Spinal cord (tissue), 10 donors: Measurements from ENCODE around the gene TIMM17B. TPM values are rescaled to one million over a fixed set of nuclear protein-coding genes. Genes with fewer than 3 reads are reported as not detected.
A peak's percentile ranks its signal among the peaks of the same experiment; 100 is the strongest.

Experiments
- DNase-seq, 6 donors: peaks; one replicate each; pipeline versions ENCODE4 v3.0.0 to v3.0.0-alpha.2; 2013 to 2015; ENCODE audit warnings: low spot score in 6 of 6, low read depth in 4 of 6
- H3K27ac ChIP-seq: one replicate; pipeline ENCODE4 v1.5.1; 2013; ENCODE audit warnings: low read depth, low read length, control low read depth
- H3K27me3 ChIP-seq: one replicate; pipeline ENCODE4 v1.6.1; 2013; ENCODE audit warnings: low read length; ENCODE audit not compliant: control insufficient read depth, insufficient read depth
- H3K36me3 ChIP-seq: one replicate; pipeline ENCODE4 v1.6.1; 2013; ENCODE audit warnings: low read length; ENCODE audit not compliant: control insufficient read depth, insufficient read depth
- H3K4me1 ChIP-seq: one replicate; pipeline ENCODE4 v1.6.1; 2013; ENCODE audit warnings: low read length; ENCODE audit not compliant: control insufficient read depth, insufficient read depth
- H3K4me3 ChIP-seq: one replicate; pipeline ENCODE4 v1.5.1; 2013; ENCODE audit warnings: low read depth, low read length, control low read depth
- H3K9me3 ChIP-seq: one replicate; pipeline ENCODE4 v1.6.1; 2013; ENCODE audit warnings: low read length; ENCODE audit not compliant: control insufficient read depth, insufficient read depth
- WGBS: methylation state at CpG from one replicate; pipeline ENCODE4 v1.1.5; 2013; ENCODE audit warnings: missing lambda C conversion rate; ENCODE audit not compliant: insufficient coverage; 5-methylcytosine and 5-hydroxymethylcytosine counted together
- polyA plus RNA-seq, 2 donors: library from polyadenylated mRNA; unstranded; fragments of 120-200 nt; gene quantifications; one replicate each; pipeline ENCODE4 v1.2.1, GENCODE V29; 2013; ENCODE audit not compliant: insufficient read length in 2 of 2
- total RNA-seq, 2 donors: library from RNA; depleted of rRNA in 1 of 2; stranded (reverse); fragments of 120-200 nt in 1 of 2; fragments of >200 nt in 1 of 2; gene quantifications; one replicate each; pipeline versions ENCODE4 v1.2.3 to v1.2.4, GENCODE V29; 2013 to 2014
- donor health status: healthy.

Gene TIMM17B
- total and polyA plus RNA-seq, 4 donors = 18.0 to 53.8 (median 45.9) TPM

DNA sequence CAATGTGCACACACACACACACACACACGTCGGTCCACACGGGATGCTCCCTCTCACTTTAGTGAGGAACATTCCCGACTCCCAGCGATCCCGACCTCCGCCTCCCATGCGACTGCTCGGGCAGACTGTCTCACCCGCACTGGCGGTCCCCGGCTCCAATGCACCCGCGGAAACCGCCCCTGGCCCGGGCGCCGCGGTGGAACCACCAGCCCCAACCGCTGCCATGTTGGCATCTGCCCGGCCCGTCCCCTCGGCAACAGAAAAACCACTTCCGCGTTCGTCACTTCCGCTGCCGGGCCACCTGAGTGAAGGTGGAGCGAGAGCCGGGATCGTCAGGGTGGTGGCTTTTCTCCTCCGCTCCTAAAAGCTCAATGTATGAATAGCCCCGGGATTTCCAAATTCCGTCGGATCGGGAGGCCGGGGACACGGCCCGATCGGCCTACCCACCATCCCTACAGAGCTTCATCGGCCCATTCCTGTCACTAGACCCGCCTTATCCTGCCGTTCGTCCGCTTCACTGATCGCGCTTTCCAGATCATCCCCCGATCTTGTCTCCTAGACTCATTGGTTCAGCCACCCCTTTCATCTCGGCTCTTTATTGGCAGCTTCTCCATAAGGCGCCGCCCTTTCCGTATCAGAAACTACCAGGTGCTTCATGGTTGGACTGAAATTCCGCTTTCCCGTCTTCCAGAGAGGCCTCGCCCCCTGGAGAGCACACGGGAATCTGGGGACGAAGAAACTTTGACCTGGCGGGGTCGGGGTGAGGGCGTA, 14.0 kb upstream of the TIMM17B start, which contains the start of gene SLC35A2:
Gene SLC35A2, minus strand, starts transcription at position 235 of the 771 bp plus-strand sequence. Its CDS starts 10 bp downstream, at position 225.
- WGBS = 25% methylated on average over 60 of the region's 60 CpGs
- peak in 3 of 6 donors; percentile 67 to 94 (median 92) for DNase-seq
- no peaks in the 10 kb centered on the region for H3K27me3 ChIP-seq
- peaks cover 18% of the 10 kb centered on the region for H3K4me1 ChIP-seq
- peaks cover 21% of the 10 kb centered on the region for H3K36me3 ChIP-seq
- peak within 1 kb of the TSS; percentile 83 for H3K4me3 ChIP-seq
- peak within 1 kb of the TSS; percentile 72 for H3K27ac ChIP-seq
- H3K9me3 ChIP-seq = no peaks in the 10 kb centered on the region

DNA sequence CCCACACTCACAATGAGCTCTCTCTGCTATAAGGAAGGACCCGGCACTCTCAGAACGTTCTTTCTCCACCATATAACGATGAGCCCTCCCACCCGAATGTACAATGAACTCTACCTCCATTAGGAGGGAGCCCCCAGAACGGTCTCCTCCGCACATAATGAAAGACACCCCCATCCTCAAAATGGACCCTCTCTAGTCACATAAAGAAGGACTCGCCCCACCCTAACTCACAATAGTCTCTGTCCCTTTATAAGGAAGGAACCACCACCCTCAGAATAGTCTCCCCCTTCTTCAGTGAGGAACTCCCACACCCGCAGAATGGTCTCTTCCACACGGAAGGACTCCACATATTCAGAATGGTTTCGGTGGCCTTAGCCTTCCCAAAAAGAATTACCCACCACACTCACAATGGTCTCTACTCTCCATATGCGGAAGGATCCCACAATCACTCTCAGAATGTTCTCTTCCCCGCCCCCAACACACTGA, 13.4 kb upstream of the TIMM17B start:
- 30% methylated on average over 12 of the region's 12 CpGs for WGBS
- DNase-seq = no peak
- H3K4me1 ChIP-seq = peaks cover 18% of the 10 kb centered on the region

GRCh38 chrX:48909703-48910294, 12.2 kb upstream of the TIMM17B start:
- Histone ChIP-seq H3K27ac (no peak overlapping the region), H3K27me3 (no peaks in the 10 kb centered on the region), H3K9me3 (no peaks in the 10 kb centered on the region), H3K4me3 (no peak overlapping the region), H3K36me3 (peaks cover 30% of the 10 kb centered on the region), H3K4me1 (peaks cover 18% of the 10 kb centered on the region)
- 89% methylated on average over 5 of the region's 17 CpGs for WGBS
- no peak for DNase-seq

More for the DNA sequence above, 13.4 kb upstream of the TIMM17B start:
- no peaks in the 10 kb centered on the region for H3K9me3 ChIP-seq
- H3K4me3 ChIP-seq = peak overlapping the region; percentile 83
- H3K36me3 ChIP-seq = peaks cover 25% of the 10 kb centered on the region
- no peaks in the 10 kb centered on the region for H3K27me3 ChIP-seq
- H3K27ac ChIP-seq = peak overlapping the region; percentile 72

GRCh38 chrX:48908600-48908999, 11.0 kb upstream of the TIMM17B start:
- no peaks in the 10 kb centered on the region for H3K9me3 ChIP-seq
- H3K4me3 ChIP-seq = no peak overlapping the region
- no peak overlapping the region for H3K27ac ChIP-seq
- no CpG with 5 or more reads among the region's 1 CpG for WGBS
- H3K27me3 ChIP-seq = no peaks in the 10 kb centered on the region
- H3K4me1 ChIP-seq = peaks cover 18% of the 10 kb centered on the region
- DNase-seq = no peak
- H3K36me3 ChIP-seq = peaks cover 29% of the 10 kb centered on the region

GRCh38 chrX:48905090-48905790, 7.7 kb upstream of the TIMM17B start:
- H3K9me3 ChIP-seq = no peaks in the 10 kb centered on the region
- peaks cover 5% of the 10 kb centered on the region for H3K4me1 ChIP-seq
- H3K4me3 ChIP-seq = no peak overlapping the region
- 88% methylated on average over 20 of the region's 20 CpGs for WGBS
- DNase-seq = no peak
- H3K27me3 ChIP-seq = no peaks in the 10 kb centered on the region
- H3K36me3 ChIP-seq = peaks cover 50% of the 10 kb centered on the region
- H3K27ac ChIP-seq = no peak overlapping the region

DNA sequence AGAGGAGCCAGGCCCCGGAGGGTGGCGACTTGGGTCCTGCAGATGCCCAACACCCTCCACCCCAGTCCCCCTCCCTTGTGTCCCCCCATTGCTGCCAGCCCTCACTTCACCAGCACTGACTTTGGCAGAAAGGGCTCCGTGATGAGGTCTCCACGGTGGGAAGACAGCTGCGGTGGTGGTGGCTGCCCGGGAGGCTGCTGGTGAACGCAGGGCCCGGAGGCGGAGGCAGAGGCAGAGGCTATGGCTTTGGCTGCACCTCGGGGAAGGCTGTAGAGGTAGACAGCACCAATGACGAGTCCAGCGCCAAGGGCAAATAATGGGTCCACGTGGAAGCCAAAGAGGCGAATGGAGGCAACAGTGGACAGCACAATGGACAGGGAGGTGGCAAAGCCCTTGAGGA, 7.1 kb upstream of the TIMM17B start:
- Histone ChIP-seq H3K27ac (no peak overlapping the region), H3K27me3 (no peaks in the 10 kb centered on the region), H3K36me3 (peaks cover 50% of the 10 kb centered on the region), H3K4me3 (no peak overlapping the region), H3K4me1 (no peaks in the 10 kb centered on the region), H3K9me3 (no peaks in the 10 kb centered on the region)
- 90% methylated on average over 13 of the region's 14 CpGs for WGBS
- DNase-seq = no peak

DNA sequence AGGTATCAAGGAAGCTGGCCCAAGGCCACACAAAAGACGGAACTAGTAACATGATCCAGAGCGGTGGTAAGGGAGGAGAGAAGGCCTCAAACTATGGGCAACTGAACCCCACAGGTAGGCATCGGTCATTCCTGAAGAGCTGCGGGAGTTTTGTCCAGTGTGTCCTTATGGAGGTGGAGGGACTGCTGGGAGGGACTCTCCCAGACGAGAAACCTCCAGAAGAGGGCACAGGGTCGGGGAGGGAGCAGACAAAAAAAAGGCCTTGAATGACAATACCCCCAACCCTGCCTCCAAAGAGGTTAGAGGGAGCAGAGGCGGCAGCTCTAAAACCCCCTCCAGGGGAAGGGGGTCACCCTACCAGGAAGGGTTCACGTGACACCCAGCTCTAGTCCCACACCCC, 6.6 kb upstream of the TIMM17B start:
- Histone ChIP-seq H3K9me3 (no peaks in the 10 kb centered on the region), H3K36me3 (peaks cover 49% of the 10 kb centered on the region), H3K4me3 (no peak overlapping the region), H3K27me3 (no peaks in the 10 kb centered on the region), H3K4me1 (peaks cover 2% of the 10 kb centered on the region), H3K27ac (no peak overlapping the region)
- WGBS = 75% methylated on average over 7 of the region's 8 CpGs
- DNase-seq = no peak

GRCh38 chrX:48903290-48903689, 5.7 kb upstream of the TIMM17B start:
- no peaks in the 10 kb centered on the region for H3K9me3 ChIP-seq
- H3K27me3 ChIP-seq = no peaks in the 10 kb centered on the region
- WGBS = 94% methylated on average over 2 of the region's 6 CpGs
- H3K36me3 ChIP-seq = peaks cover 51% of the 10 kb centered on the region
- no peak overlapping the region for H3K4me3 ChIP-seq
- no peak overlapping the region for H3K27ac ChIP-seq
- DNase-seq = no peak
- peaks cover 9% of the 10 kb centered on the region for H3K4me1 ChIP-seq

DNA sequence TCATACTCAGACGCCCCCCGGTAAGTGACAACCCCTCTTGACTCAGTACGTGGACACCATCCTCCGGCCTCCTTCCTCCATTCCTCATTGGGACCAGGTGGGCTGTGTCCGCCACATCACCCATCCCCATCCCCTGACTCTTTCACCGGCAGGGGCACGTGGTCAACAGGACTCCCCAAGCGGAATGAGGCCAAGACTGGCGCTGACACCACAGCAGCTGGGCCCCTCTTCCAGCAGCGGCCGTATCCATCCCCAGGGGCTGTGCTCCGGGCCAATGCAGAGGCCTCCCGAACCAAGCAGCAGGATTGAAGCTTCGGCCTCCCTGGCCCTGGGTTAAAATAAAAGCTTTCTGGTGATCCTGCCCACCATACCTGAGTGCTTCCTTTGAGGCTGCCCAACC, 5.2 kb upstream of the TIMM17B start:
- 78% methylated on average over 13 of the region's 14 CpGs for WGBS
- H3K36me3 ChIP-seq = peaks cover 51% of the 10 kb centered on the region

More for the DNA sequence above, 5.2 kb upstream of the TIMM17B start:
- DNase-seq = no peak
- H3K27ac ChIP-seq = no peak overlapping the region
- H3K9me3 ChIP-seq = no peaks in the 10 kb centered on the region
- no peak overlapping the region for H3K4me3 ChIP-seq
- H3K27me3 ChIP-seq = no peaks in the 10 kb centered on the region
- peaks cover 9% of the 10 kb centered on the region for H3K4me1 ChIP-seq
